ENCODE results near the gene HIVEP3.

Gene HIVEP3

GRCh38 chr1:41542196-41542930 lies 376.4 kb downstream of the HIVEP3 start:
- Histone ChIP-seq H3K4me1 (ENCODE audit: control insufficient read depth in 1 of 2, insufficient read depth in 2 of 2, low read length in 2 of 2) (peaks cover 0 to 8% of the 10 kb centered on the region in 2 donors), H3K4me3 (ENCODE audit: low read depth in 1 of 2, low read length in 2 of 2) (no peak overlapping the region), H3K27me3 (ENCODE audit: control insufficient read depth in 1 of 2, insufficient read depth in 2 of 2, low read length in 2 of 2) (no peaks in the 10 kb centered on the region), H3K9ac (ENCODE audit: low read depth in 1 of 2, low read length in 2 of 2) (no peak overlapping the region), H3K9me3 (ENCODE audit: control insufficient read depth in 1 of 2, low read length in 2 of 2) (peaks cover 0 to 3% of the 10 kb centered on the region in 2 donors), H3K27ac (ENCODE audit: low read depth, low read length) (no peak overlapping the region), H3K36me3 (ENCODE audit: control insufficient read depth in 1 of 2, insufficient read depth in 2 of 2, low read length in 2 of 2) (no peaks in the 10 kb centered on the region)

GRCh38 chr1:41541592-41541952 lies 377.1 kb downstream of the HIVEP3 start:
- no peak overlapping the region for H3K9ac ChIP-seq (ENCODE audit: low read depth in 1 of 2, low read length in 2 of 2)
- no peaks in the 10 kb centered on the region for H3K36me3 ChIP-seq (ENCODE audit: control insufficient read depth in 1 of 2, insufficient read depth in 2 of 2, low read length in 2 of 2)
- H3K4me1 ChIP-seq (ENCODE audit: control insufficient read depth in 1 of 2, insufficient read depth in 2 of 2, low read length in 2 of 2), result peaks cover 0 to 9% of the 10 kb centered on the region in 2 donors
- H3K27ac ChIP-seq (ENCODE audit: low read depth, low read length), result no peak overlapping the region
- peaks cover 0 to 3% of the 10 kb centered on the region in 2 donors for H3K9me3 ChIP-seq (ENCODE audit: control insufficient read depth in 1 of 2, low read length in 2 of 2)
- no peak overlapping the region for H3K4me3 ChIP-seq (ENCODE audit: low read depth in 1 of 2, low read length in 2 of 2)
- H3K27me3 ChIP-seq (ENCODE audit: control insufficient read depth in 1 of 2, insufficient read depth in 2 of 2, low read length in 2 of 2), result no peaks in the 10 kb centered on the region

- H3K9ac ChIP-seq (ENCODE audit: low read depth in 1 of 2, low read length in 2 of 2), result no peak overlapping the region
- no peak overlapping the region for H3K4me3 ChIP-seq (ENCODE audit: low read depth in 1 of 2, low read length in 2 of 2)
- H3K9me3 ChIP-seq (ENCODE audit: control insufficient read depth in 1 of 2, low read length in 2 of 2), result peaks cover 0 to 3% of the 10 kb centered on the region in 2 donors
- no peaks in the 10 kb centered on the region for H3K27me3 ChIP-seq (ENCODE audit: control insufficient read depth in 1 of 2, insufficient read depth in 2 of 2, low read length in 2 of 2)
- H3K27ac ChIP-seq (ENCODE audit: low read depth, low read length), result no peak overlapping the region
- H3K36me3 ChIP-seq (ENCODE audit: control insufficient read depth in 1 of 2, insufficient read depth in 2 of 2, low read length in 2 of 2), result no peaks in the 10 kb centered on the region
- H3K4me1 ChIP-seq (ENCODE audit: control insufficient read depth in 1 of 2, insufficient read depth in 2 of 2, low read length in 2 of 2), result peaks cover 0 to 9% of the 10 kb centered on the region in 2 donors
These were observed 377.7 kb downstream of the HIVEP3 start for GRCh38 chr1:41540886-41541591.

- no peaks in the 10 kb centered on the region for H3K36me3 ChIP-seq (ENCODE audit: control insufficient read depth in 1 of 2, insufficient read depth in 2 of 2, low read length in 2 of 2)
- H3K27me3 ChIP-seq (ENCODE audit: control insufficient read depth in 1 of 2, insufficient read depth in 2 of 2, low read length in 2 of 2), result no peaks in the 10 kb centered on the region
- H3K9ac ChIP-seq (ENCODE audit: low read depth in 1 of 2, low read length in 2 of 2), result no peak overlapping the region
- peaks cover 0 to 2% of the 10 kb centered on the region in 2 donors for H3K9me3 ChIP-seq (ENCODE audit: control insufficient read depth in 1 of 2, low read length in 2 of 2)
- no peak overlapping the region for H3K4me3 ChIP-seq (ENCODE audit: low read depth in 1 of 2, low read length in 2 of 2)
- no peak overlapping the region for H3K27ac ChIP-seq (ENCODE audit: low read depth, low read length)
- peaks cover 0 to 9% of the 10 kb centered on the region in 2 donors for H3K4me1 ChIP-seq (ENCODE audit: control insufficient read depth in 1 of 2, insufficient read depth in 2 of 2, low read length in 2 of 2)
These were observed 378.7 kb downstream of the HIVEP3 start for GRCh38 chr1:41539999-41540398.

GRCh38 chr1:41539418-41539805 lies 379.3 kb downstream of the HIVEP3 start:
- Histone ChIP-seq H3K4me1 (ENCODE audit: control insufficient read depth in 1 of 2, insufficient read depth in 2 of 2, low read length in 2 of 2) (peaks cover 0 to 9% of the 10 kb centered on the region in 2 donors), H3K36me3 (ENCODE audit: control insufficient read depth in 1 of 2, insufficient read depth in 2 of 2, low read length in 2 of 2) (no peaks in the 10 kb centered on the region), H3K27ac (ENCODE audit: low read depth, low read length) (no peak overlapping the region), H3K9ac (ENCODE audit: low read depth in 1 of 2, low read length in 2 of 2) (no peak overlapping the region), H3K9me3 (ENCODE audit: control insufficient read depth in 1 of 2, low read length in 2 of 2) (no peaks in the 10 kb centered on the region), H3K4me3 (ENCODE audit: low read depth in 1 of 2, low read length in 2 of 2) (no peak overlapping the region), H3K27me3 (ENCODE audit: control insufficient read depth in 1 of 2, insufficient read depth in 2 of 2, low read length in 2 of 2) (no peaks in the 10 kb centered on the region)

- H3K4me1 ChIP-seq (ENCODE audit: control insufficient read depth in 1 of 2, insufficient read depth in 2 of 2, low read length in 2 of 2), result peaks cover 0 to 9% of the 10 kb centered on the region in 2 donors
- no peaks in the 10 kb centered on the region for H3K9me3 ChIP-seq (ENCODE audit: control insufficient read depth in 1 of 2, low read length in 2 of 2)
- H3K27ac ChIP-seq (ENCODE audit: low read depth, low read length), result no peak overlapping the region
- no peak overlapping the region for H3K4me3 ChIP-seq (ENCODE audit: low read depth in 1 of 2, low read length in 2 of 2)
- H3K27me3 ChIP-seq (ENCODE audit: control insufficient read depth in 1 of 2, insufficient read depth in 2 of 2, low read length in 2 of 2), result no peaks in the 10 kb centered on the region
- no peaks in the 10 kb centered on the region for H3K36me3 ChIP-seq (ENCODE audit: control insufficient read depth in 1 of 2, insufficient read depth in 2 of 2, low read length in 2 of 2)
- no peak overlapping the region for H3K9ac ChIP-seq (ENCODE audit: low read depth in 1 of 2, low read length in 2 of 2)
These were observed 379.8 kb downstream of the HIVEP3 start for GRCh38 chr1:41538741-41539417.

GRCh38 chr1:41537788-41538351 lies 380.9 kb downstream of the HIVEP3 start:
- no peaks in the 10 kb centered on the region for H3K36me3 ChIP-seq (ENCODE audit: control insufficient read depth in 1 of 2, insufficient read depth in 2 of 2, low read length in 2 of 2)
- H3K9ac ChIP-seq (ENCODE audit: low read depth in 1 of 2, low read length in 2 of 2), result no peak overlapping the region
- H3K27ac ChIP-seq (ENCODE audit: low read depth, low read length), result no peak overlapping the region
- H3K9me3 ChIP-seq (ENCODE audit: control insufficient read depth in 1 of 2, low read length in 2 of 2), result no peaks in the 10 kb centered on the region
- H3K4me3 ChIP-seq (ENCODE audit: low read depth in 1 of 2, low read length in 2 of 2), result no peak overlapping the region
- H3K4me1 ChIP-seq (ENCODE audit: control insufficient read depth in 1 of 2, insufficient read depth in 2 of 2, low read length in 2 of 2), result peaks cover 0 to 9% of the 10 kb centered on the region in 2 donors
- H3K27me3 ChIP-seq (ENCODE audit: control insufficient read depth in 1 of 2, insufficient read depth in 2 of 2, low read length in 2 of 2), result no peaks in the 10 kb centered on the region

GRCh38 chr1:41537251-41537650 lies 381.5 kb downstream of the HIVEP3 start:
- H3K27ac ChIP-seq (ENCODE audit: low read depth, low read length), result no peak overlapping the region
- H3K9me3 ChIP-seq (ENCODE audit: control insufficient read depth in 1 of 2, low read length in 2 of 2), result no peaks in the 10 kb centered on the region
- peaks cover 0 to 9% of the 10 kb centered on the region in 2 donors for H3K4me1 ChIP-seq (ENCODE audit: control insufficient read depth in 1 of 2, insufficient read depth in 2 of 2, low read length in 2 of 2)
- no peak overlapping the region for H3K9ac ChIP-seq (ENCODE audit: low read depth in 1 of 2, low read length in 2 of 2)
- no peak overlapping the region for H3K4me3 ChIP-seq (ENCODE audit: low read depth in 1 of 2, low read length in 2 of 2)
- H3K36me3 ChIP-seq (ENCODE audit: control insufficient read depth in 1 of 2, insufficient read depth in 2 of 2, low read length in 2 of 2), result no peaks in the 10 kb centered on the region
- H3K27me3 ChIP-seq (ENCODE audit: control insufficient read depth in 1 of 2, insufficient read depth in 2 of 2, low read length in 2 of 2), result no peaks in the 10 kb centered on the region

- no peaks in the 10 kb centered on the region for H3K36me3 ChIP-seq (ENCODE audit: control insufficient read depth in 1 of 2, insufficient read depth in 2 of 2, low read length in 2 of 2)
- H3K27ac ChIP-seq (ENCODE audit: low read depth, low read length), result no peak overlapping the region
- no peak overlapping the region for H3K9ac ChIP-seq (ENCODE audit: low read depth in 1 of 2, low read length in 2 of 2)
- H3K4me3 ChIP-seq (ENCODE audit: low read depth in 1 of 2, low read length in 2 of 2), result no peak overlapping the region
- H3K9me3 ChIP-seq (ENCODE audit: control insufficient read depth in 1 of 2, low read length in 2 of 2), result no peaks in the 10 kb centered on the region
- no peaks in the 10 kb centered on the region for H3K27me3 ChIP-seq (ENCODE audit: control insufficient read depth in 1 of 2, insufficient read depth in 2 of 2, low read length in 2 of 2)
- peaks cover 0 to 9% of the 10 kb centered on the region in 2 donors for H3K4me1 ChIP-seq (ENCODE audit: control insufficient read depth in 1 of 2, insufficient read depth in 2 of 2, low read length in 2 of 2)
These were observed 382.3 kb downstream of the HIVEP3 start for GRCh38 chr1:41536361-41536802.

GRCh38 chr1:41535716-41536115 lies 383.0 kb downstream of the HIVEP3 start:
- H3K4me3 ChIP-seq (ENCODE audit: low read depth in 1 of 2, low read length in 2 of 2), result no peak overlapping the region
- no peaks in the 10 kb centered on the region for H3K36me3 ChIP-seq (ENCODE audit: control insufficient read depth in 1 of 2, insufficient read depth in 2 of 2, low read length in 2 of 2)
- H3K9me3 ChIP-seq (ENCODE audit: control insufficient read depth in 1 of 2, low read length in 2 of 2), result no peaks in the 10 kb centered on the region
- H3K27me3 ChIP-seq (ENCODE audit: control insufficient read depth in 1 of 2, insufficient read depth in 2 of 2, low read length in 2 of 2), result no peaks in the 10 kb centered on the region
- H3K27ac ChIP-seq (ENCODE audit: low read depth, low read length), result no peak overlapping the region
- no peak overlapping the region for H3K9ac ChIP-seq (ENCODE audit: low read depth in 1 of 2, low read length in 2 of 2)
- peaks cover 0 to 9% of the 10 kb centered on the region in 2 donors for H3K4me1 ChIP-seq (ENCODE audit: control insufficient read depth in 1 of 2, insufficient read depth in 2 of 2, low read length in 2 of 2)

Data from duodenal mucosa (tissue), 2 donors.